Measurements from ENCODE around the gene GDF9.

DNA sequence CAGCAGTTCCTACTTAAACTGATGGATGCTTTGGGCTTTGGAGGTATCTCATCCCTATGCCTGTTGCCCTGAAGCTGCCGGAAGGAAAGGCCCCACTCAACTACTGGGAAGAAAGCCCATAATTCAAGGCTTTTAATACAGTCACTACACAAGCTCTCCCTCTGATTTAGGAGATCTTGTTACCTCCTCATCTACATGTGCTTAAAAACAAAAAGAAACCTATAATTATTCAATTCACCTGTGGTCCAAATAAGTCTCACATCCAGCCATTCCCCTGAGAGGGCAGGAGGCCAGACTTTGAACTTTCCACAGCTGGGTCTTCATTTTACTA, 6.5 kb upstream of the GDF9 start:
- no peak for TF ChIP-seq CREB1 (CRISPR knock-in tag; IDR thresholded peaks at IDR 0.05; ENCODE audit: low read depth)
- TF ChIP-seq, protein P1, sequence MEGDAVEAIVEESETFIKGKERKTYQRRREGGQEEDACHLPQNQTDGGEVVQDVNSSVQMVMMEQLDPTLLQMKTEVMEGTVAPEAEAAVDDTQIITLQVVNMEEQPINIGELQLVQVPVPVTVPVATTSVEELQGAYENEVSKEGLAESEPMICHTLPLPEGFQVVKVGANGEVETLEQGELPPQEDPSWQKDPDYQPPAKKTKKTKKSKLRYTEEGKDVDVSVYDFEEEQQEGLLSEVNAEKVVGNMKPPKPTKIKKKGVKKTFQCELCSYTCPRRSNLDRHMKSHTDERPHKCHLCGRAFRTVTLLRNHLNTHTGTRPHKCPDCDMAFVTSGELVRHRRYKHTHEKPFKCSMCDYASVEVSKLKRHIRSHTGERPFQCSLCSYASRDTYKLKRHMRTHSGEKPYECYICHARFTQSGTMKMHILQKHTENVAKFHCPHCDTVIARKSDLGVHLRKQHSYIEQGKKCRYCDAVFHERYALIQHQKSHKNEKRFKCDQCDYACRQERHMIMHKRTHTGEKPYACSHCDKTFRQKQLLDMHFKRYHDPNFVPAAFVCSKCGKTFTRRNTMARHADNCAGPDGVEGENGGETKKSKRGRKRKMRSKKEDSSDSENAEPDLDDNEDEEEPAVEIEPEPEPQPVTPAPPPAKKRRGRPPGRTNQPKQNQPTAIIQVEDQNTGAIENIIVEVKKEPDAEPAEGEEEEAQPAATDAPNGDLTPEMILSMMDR (conservative IDR thresholded peaks at IDR 0.05; ENCODE audit: low read depth in 2 of 2): no peak
- TF ChIP-seq EZH2 (IDR thresholded peaks at IDR 0.05; ENCODE audit: low read depth, unreplicated experiment): no peak
- TF ChIP-seq POLR2AphosphoS5 (IDR thresholded peaks at IDR 0.05; ENCODE audit: low read depth): no peak; the same call in 1 of the 2 replicates
- no peak for TF ChIP-seq EZH2phosphoT487 (IDR thresholded peaks at IDR 0.05; ENCODE audit: unreplicated experiment)
